Activated T-helper 1 cell treated with anti-CD3 and anti-CD28 coated beads, Interleukin-12 subunit alpha, Interleukin-12 subunit beta, Interleukin-2, Interleukin-4 antibody, amounts not matched to agents 30 ng/mL and 10 ng/mL and 1 ng/mL, durations not matched to agents 14 hours and 24 hours and 36 hours (primary cell): Measurements from ENCODE around the gene FAM241B. TPM values are rescaled to one million over a fixed set of nuclear protein-coding genes. Genes with fewer than 3 reads are reported as not detected.

Source experiments
- DNase-seq: peaks from one replicate; pipeline ENCODE4 v3.0.0; 2021; ENCODE audit warnings: low spot score
- H3K27ac Mint-ChIP-seq: one replicate; pipeline ENCODE4 v1.8.0; 2021; ENCODE audit warnings: mild to moderate bottlenecking, mixed read lengths
- H3K27me3 Mint-ChIP-seq: one replicate; pipeline ENCODE4 v1.8.0; 2022; ENCODE audit warnings: mild to moderate bottlenecking, moderate library complexity, mixed read lengths; ENCODE audit not compliant: insufficient read depth
- H3K36me3 Mint-ChIP-seq: one replicate; pipeline ENCODE4 v1.8.0; 2021; ENCODE audit warnings: low read depth, mixed read lengths
- H3K4me1 Mint-ChIP-seq: one replicate; pipeline ENCODE4 v1.8.0; 2021; ENCODE audit warnings: low read depth, mixed read lengths
- H3K4me3 Mint-ChIP-seq: one replicate; pipeline ENCODE4 v1.8.0; 2021; ENCODE audit warnings: mild to moderate bottlenecking, moderate library complexity, mixed read lengths
- H3K9me3 Mint-ChIP-seq: one replicate; pipeline ENCODE4 v1.8.0; 2021; ENCODE audit warnings: mixed read lengths
- intact Hi-C: fragments of 100-400 bp; cut with micrococcal nuclease; formaldehyde crosslinking; loops from one replicate; pipeline ENCODE4 v1.15.1; 2024
- total RNA-seq: library from RNA; stranded (reverse); gene quantifications from 2 replicates; pipeline ENCODE4 v1.2.3, GENCODE V29; 2022

The FAM241B gene
- total RNA-seq, 1 donor from 2014 or later, result 10.9 TPM

DNA sequence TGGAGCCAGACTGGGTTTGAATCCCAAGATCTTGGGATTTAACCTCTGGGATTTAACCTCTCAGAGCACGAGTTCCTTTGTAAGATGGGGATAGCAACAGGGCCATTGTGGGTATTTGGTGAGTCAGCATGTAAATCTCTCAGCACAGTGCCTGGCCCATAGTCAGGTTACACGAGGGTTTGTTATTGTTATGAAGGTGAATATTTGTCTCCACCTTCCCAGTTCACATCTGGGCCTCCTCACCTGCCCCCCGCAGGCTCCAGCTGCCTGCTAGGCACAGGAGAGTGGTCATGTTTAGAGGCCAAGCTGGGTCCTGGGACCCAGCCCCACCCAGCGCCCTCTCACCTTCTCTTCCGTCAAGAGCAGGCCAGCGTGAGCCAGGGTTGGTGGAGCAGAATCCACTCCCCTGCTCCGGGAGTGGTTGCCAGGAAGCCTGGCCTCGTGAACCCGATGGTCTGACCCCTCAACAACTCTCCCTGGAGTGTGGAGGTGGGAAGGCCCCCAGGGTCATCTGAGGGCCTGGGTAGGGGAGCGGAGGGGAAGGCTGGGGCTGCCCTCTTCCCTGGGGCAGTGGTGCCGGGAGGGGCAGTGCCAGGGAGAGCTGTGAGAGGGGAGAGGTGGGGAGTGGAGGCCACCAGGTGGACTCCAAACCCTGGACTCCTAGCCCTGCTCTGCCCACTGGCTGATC lies 26.0 kb downstream of the FAM241B start:
- Mint-ChIP-seq H3K27ac (no peak overlapping the region), H3K4me3 (no peak overlapping the region), H3K9me3 (no peaks in the 10 kb centered on the region), H3K36me3 (no peaks in the 10 kb centered on the region), H3K4me1 (peaks cover 16% of the 10 kb centered on the region), H3K27me3 (peaks cover 20% of the 10 kb centered on the region)
- intact Hi-C loops, result no loop called here
- DNase-seq, result no peak

DNA sequence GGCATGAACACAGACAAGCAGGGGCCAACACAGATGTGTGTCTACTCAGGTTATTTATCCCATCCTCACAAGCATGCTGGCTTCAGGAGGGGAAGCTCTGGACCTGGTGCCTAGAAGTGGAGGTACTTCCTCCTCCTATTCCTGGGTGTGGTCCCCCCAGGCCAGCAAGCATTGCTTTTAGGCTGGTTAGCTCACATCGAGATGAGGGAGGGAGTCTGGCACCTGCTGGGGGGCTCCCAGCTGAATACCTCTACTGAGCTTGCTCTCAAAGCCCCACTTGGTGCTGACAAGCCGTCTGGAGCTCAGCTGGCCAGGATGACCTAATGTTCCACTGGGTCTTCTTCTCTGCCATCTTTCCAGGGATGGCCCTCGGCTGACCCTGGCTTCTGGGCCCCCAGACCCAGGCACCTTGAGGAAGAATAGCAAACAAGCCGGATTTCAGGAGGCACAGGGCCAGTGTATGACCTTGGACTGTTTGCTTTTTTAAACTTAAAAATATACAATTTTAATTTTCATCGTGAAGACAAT lies 26.8 kb downstream of the FAM241B start:
- H3K36me3 Mint-ChIP-seq, result no peaks in the 10 kb centered on the region
- H3K27ac Mint-ChIP-seq, result no peak overlapping the region
- peaks cover 20% of the 10 kb centered on the region for H3K27me3 Mint-ChIP-seq
- DNase-seq, result no peak
- peaks cover 8% of the 10 kb centered on the region for H3K4me1 Mint-ChIP-seq
- H3K4me3 Mint-ChIP-seq, result no peak overlapping the region
- intact Hi-C loops, result no loop called here
- no peaks in the 10 kb centered on the region for H3K9me3 Mint-ChIP-seq

DNA sequence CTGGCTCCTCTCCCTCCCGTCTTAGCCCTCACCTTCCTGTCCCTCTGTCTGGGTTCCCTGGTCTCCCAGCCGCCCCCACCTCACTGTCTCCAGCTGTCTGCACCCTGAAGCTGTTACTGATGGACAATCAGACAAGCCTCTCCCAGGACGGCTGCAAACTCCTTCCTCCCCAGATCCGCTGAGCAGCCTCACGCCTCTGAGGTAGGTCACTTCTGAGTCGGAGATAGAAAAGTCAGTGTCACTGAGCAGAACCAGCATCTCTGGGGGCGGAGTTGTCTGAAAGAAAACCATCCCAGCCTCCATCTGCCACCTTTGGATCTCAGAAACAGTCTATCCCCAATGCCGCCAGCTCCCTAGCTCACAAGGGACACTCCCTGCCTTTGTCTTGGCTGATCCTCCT lies 27.4 kb downstream of the FAM241B start:
- no peak overlapping the region for H3K4me3 Mint-ChIP-seq
- H3K27ac Mint-ChIP-seq, result no peak overlapping the region
- intact Hi-C loops, result no loop called here

GRCh38 chr10:69657866-69658265 lies 27.8 kb downstream of the FAM241B start:
- intact Hi-C loops, result no loop called here
- no peak overlapping the region for H3K4me3 Mint-ChIP-seq
- no peaks in the 10 kb centered on the region for H3K36me3 Mint-ChIP-seq
- H3K27ac Mint-ChIP-seq, result no peak overlapping the region
- peaks cover 20% of the 10 kb centered on the region for H3K27me3 Mint-ChIP-seq
- H3K9me3 Mint-ChIP-seq, result no peaks in the 10 kb centered on the region
- no peak for DNase-seq
- peaks cover 5% of the 10 kb centered on the region for H3K4me1 Mint-ChIP-seq

More for the DNA sequence above, 27.4 kb downstream of the FAM241B start:
- H3K27me3 Mint-ChIP-seq, result peaks cover 20% of the 10 kb centered on the region
- H3K4me1 Mint-ChIP-seq, result peaks cover 5% of the 10 kb centered on the region
- H3K9me3 Mint-ChIP-seq, result no peaks in the 10 kb centered on the region
- no peaks in the 10 kb centered on the region for H3K36me3 Mint-ChIP-seq
- no peak for DNase-seq

GRCh38 chr10:69659241-69660038 lies 29.4 kb downstream of the FAM241B start:
- no peak for DNase-seq
- Mint-ChIP-seq H3K4me3 (no peak overlapping the region), H3K9me3 (no peaks in the 10 kb centered on the region), H3K27ac (no peak overlapping the region), H3K4me1 (peaks cover 5% of the 10 kb centered on the region), H3K36me3 (no peaks in the 10 kb centered on the region), H3K27me3 (peaks cover 17% of the 10 kb centered on the region)
- intact Hi-C loops, result no loop called here

DNA sequence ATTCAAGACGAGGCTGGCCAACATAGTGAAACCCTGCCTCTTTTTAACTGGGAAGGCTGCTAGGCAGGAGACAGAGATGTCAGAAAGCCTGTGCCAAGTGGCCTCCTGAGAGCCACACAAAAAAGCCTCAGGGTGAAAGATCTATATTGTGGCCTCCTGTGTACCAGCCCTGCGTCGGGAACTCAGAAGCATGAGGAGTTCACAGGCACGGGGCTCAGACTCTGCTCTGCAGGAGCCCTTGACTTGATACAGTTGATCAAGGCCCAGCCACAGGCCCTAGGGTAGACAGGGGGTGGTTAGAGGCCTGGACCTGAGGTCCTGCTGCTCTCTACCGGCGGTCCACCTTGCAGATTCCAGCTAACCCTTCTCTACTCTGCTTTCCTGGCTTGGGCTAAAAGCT lies 30.2 kb downstream of the FAM241B start:
- Mint-ChIP-seq H3K9me3 (no peaks in the 10 kb centered on the region), H3K4me1 (peaks cover 5% of the 10 kb centered on the region), H3K27me3 (peaks cover 14% of the 10 kb centered on the region), H3K4me3 (no peak overlapping the region), H3K36me3 (no peaks in the 10 kb centered on the region), H3K27ac (no peak overlapping the region)
- DNase-seq, result no peak
- intact Hi-C loops, result no loop called here

DNA sequence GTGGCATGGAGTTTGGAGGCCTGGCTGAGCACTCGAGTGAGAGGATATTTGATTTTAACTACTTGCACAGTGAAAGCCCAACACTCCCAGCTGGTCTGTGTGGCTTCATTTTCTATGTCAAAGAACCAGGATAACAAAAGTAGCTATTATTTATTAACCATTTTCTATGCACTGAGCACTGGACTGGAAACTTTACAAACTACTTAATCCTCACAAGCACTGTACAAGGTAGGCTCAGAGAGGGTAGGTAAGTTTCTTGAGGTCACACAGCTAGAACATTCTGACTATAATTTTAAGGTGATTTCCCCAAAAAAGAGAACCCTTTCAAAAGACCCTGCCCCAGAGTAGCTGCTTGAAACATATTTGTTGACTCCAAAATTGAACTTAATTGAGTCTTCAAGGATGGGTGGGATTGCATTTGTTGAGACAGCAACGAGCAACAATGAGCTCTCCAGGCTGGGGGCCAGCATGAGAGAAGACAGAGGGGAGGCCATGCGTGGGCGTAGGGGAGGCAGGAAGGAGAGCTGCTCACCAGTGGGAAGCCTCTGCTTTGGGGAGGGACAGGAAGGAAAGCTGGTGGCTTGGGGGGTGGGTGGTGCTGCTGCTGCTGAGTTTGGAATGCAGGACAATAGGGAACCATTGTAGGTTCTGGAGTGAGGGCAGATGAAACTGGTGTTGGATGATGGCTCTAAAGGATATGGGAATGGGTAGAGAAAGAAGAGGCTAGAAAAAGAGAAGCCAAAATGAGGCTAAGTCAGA lies 31.5 kb downstream of the FAM241B start:
- Mint-ChIP-seq H3K36me3 (no peaks in the 10 kb centered on the region), H3K27me3 (peaks cover 14% of the 10 kb centered on the region), H3K4me3 (no peak overlapping the region), H3K9me3 (no peaks in the 10 kb centered on the region), H3K27ac (no peak overlapping the region), H3K4me1 (peaks cover 5% of the 10 kb centered on the region)
- intact Hi-C loops, result no loop called here
- no peak for DNase-seq

DNA sequence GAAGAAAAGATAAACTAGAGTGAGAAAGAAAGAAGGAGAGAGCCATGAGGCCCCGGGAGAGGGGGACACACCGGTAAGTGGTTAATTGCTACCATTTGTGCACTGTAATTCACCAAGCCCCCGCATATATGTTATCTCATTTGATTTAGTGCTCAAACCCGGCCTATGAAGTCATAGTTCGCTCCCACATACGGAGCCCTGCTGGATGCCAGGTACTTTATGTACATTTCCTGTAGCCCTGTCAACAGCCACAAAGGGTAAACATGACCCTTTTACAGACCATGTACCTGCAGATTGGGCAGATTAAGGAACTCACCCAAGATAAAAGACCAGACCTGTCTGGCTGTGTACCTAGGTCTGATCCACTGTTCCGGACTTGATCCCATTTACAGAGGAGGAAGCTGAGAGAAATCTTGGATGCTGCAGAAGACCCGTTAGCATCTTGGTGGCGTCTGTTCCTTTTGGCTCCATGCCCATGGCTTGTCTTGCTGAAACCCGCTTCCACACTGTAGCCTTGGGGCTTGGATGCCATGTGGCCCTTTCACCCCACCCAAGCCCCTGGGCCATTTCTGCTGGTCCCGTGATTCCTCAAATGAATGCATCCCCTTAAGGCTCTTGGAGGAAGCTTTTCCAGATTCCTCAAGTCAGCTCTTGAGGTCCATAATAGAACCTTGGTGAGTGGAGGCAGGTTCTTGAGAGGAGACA lies 32.3 kb downstream of the FAM241B start:
- Mint-ChIP-seq H3K36me3 (no peaks in the 10 kb centered on the region), H3K9me3 (no peaks in the 10 kb centered on the region), H3K4me3 (no peak overlapping the region), H3K4me1 (peaks cover 3% of the 10 kb centered on the region), H3K27me3 (peaks cover 13% of the 10 kb centered on the region), H3K27ac (no peak overlapping the region)
- DNase-seq, result no peak
- intact Hi-C loops, result no loop called here

GRCh38 chr10:69662901-69663300 lies 32.9 kb downstream of the FAM241B start:
- Mint-ChIP-seq H3K27me3 (peaks cover 8% of the 10 kb centered on the region), H3K4me3 (no peak overlapping the region), H3K36me3 (no peaks in the 10 kb centered on the region), H3K4me1 (no peaks in the 10 kb centered on the region), H3K27ac (no peak overlapping the region), H3K9me3 (no peaks in the 10 kb centered on the region)
- DNase-seq, result no peak
- intact Hi-C loops, result no loop called here

- Mint-ChIP-seq H3K4me3 (no peak overlapping the region), H3K36me3 (no peaks in the 10 kb centered on the region), H3K9me3 (no peaks in the 10 kb centered on the region), H3K4me1 (no peaks in the 10 kb centered on the region), H3K27ac (no peak overlapping the region), H3K27me3 (peaks cover 4% of the 10 kb centered on the region)
- intact Hi-C loops, result no loop called here
- no peak for DNase-seq
Observed at GRCh38 chr10:69663369-69663947, 33.4 kb downstream of the FAM241B start.

- Mint-ChIP-seq H3K4me1 (no peaks in the 10 kb centered on the region), H3K9me3 (no peaks in the 10 kb centered on the region), H3K27me3 (peaks cover 6% of the 10 kb centered on the region), H3K27ac (no peak overlapping the region), H3K4me3 (no peak overlapping the region), H3K36me3 (no peaks in the 10 kb centered on the region)
- intact Hi-C loops, result no loop called here
- DNase-seq, result no peak
Observed at GRCh38 chr10:69665474-69666320, 35.6 kb downstream of the FAM241B start.
